Breast epithelium (tissue), 4 donors: Measurements from ENCODE around the gene RSPO1. TPM values are rescaled to one million over a fixed set of nuclear protein-coding genes. Genes with fewer than 3 reads are reported as not detected.

ENCODE experiments used
- DNase-seq, 2 donors: peaks; one replicate each; pipeline ENCODE4 v3.0.0-alpha.2; 2019; ENCODE audit warnings: low spot score in 2 of 2
- H3K27ac ChIP-seq, 2 donors: fragments of 200-600 bp; sonication (generic) in 1 of 2; one replicate each; pipeline ENCODE4 v1.5.1; 2016 to 2019; ENCODE audit warnings: mild to moderate bottlenecking in 1 of 2
- H3K27me3 ChIP-seq, 2 donors: fragments of 200-600 bp; sonication (generic) in 1 of 2; one replicate each; pipeline versions ENCODE4 v1.5.1 to v1.6.0; 2017 to 2019; ENCODE audit warnings: control low read depth in 1 of 2, mild to moderate bottlenecking in 1 of 2
- H3K36me3 ChIP-seq: fragments of 200-600 bp; one replicate; pipeline ENCODE4 v1.5.1; 2019
- H3K4me1 ChIP-seq, 2 donors: fragments of 200-600 bp; sonication (generic); one replicate each; pipeline ENCODE4 v1.5.1; 2016 to 2019; ENCODE audit warnings: control low read depth in 1 of 2
- H3K4me3 ChIP-seq, 3 donors: fragments of 200-600 bp; sonication (generic); 1 replicate in 2 of 3; 2 replicates in 1 of 3; pipeline ENCODE4 v1.5.1; 2016 to 2019; ENCODE audit warnings: mild to moderate bottlenecking in 3 of 3, moderate library complexity in 2 of 3
- H3K9me3 ChIP-seq, 2 donors: fragments of 200-600 bp; sonication (generic) in 1 of 2; one replicate each; pipeline ENCODE4 v1.5.1; 2016 to 2019; ENCODE audit warnings: control low read depth in 1 of 2
- CTCF ChIP-seq, 3 donors: fragments of 450-650 bp; IDR thresholded peaks; one replicate each; pipeline ENCODE4 v1.5.1; 2016 to 2017; ENCODE audit warnings: antibody characterized with exemption in 3 of 3, mild to moderate bottlenecking in 3 of 3, moderate library complexity in 3 of 3
- POLR2A ChIP-seq: fragments of 450-650 bp; IDR thresholded peaks from one replicate; pipeline ENCODE4 v1.6.1; 2016; ENCODE audit warnings: antibody characterized with exemption, mild to moderate bottlenecking, moderate library complexity
- POLR2AphosphoS5 ChIP-seq, 3 donors: sonication (generic); formaldehyde crosslinking; IDR thresholded peaks; one replicate each; pipeline ENCODE4 v1.6.1; 2017; ENCODE audit warnings: antibody characterized with exemption in 3 of 3
- intact Hi-C: fragments of 100-400 bp; cut with DNase I; formaldehyde crosslinking; loops from one replicate; pipeline ENCODE4 v1.15.1; 2023; ENCODE audit warnings: low total_unique reads
- total RNA-seq, 3 donors: library from RNA; depleted of rRNA; stranded (reverse); fragments of >200 nt; gene quantifications; one replicate each; pipeline ENCODE4 v1.1.0, GENCODE V29; 2016

Gene RSPO1
- total RNA-seq, 3 donors from 2014 or later = 6.9 to 13.0 (median 8.9) TPM

GRCh38 chr1:37612186-37612585 is 22.5 kb downstream of the RSPO1 start:
- TF ChIP-seq CTCF (IDR thresholded peaks at IDR 0.05) (no peak), POLR2AphosphoS5 (IDR thresholded peaks at IDR 0.05) (no peak), POLR2A (no peak)
- DNase-seq = no peak
- H3K36me3 ChIP-seq = no peaks in the 10 kb centered on the region
- intact Hi-C loops = no loop called here
- H3K27me3 ChIP-seq = peaks cover 0 to 8% of the 10 kb centered on the region in 2 donors
- no peaks in the 10 kb centered on the region for H3K4me1 ChIP-seq
- H3K4me3 ChIP-seq = no peak overlapping the region
- H3K27ac ChIP-seq = no peak overlapping the region
- H3K9me3 ChIP-seq = no peaks in the 10 kb centered on the region

DNA sequence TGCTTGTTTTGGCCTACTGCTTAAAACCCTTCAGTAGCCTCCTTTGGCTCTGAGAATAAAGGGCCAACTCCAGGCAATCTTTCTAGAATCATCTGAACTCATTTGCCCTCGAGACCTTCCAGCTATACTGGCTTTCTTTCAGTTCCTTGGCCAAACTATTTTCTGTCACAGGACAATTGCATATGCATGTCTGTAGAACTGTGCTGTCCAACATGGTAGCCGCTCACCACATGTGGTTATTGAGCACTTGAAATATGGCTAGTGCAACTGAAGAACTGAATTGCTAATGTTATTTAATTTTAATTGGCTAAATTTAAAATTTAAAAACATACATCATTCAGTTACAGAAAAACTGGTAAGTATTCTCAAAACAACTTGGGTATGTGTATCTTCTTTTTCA is 24.7 kb downstream of the RSPO1 start:
- H3K27ac ChIP-seq = no peak overlapping the region
- intact Hi-C loops = no loop called here
- no peaks in the 10 kb centered on the region for H3K4me1 ChIP-seq
- H3K27me3 ChIP-seq = no peaks in the 10 kb centered on the region
- H3K9me3 ChIP-seq = no peaks in the 10 kb centered on the region
- no peak for DNase-seq
- no peaks in the 10 kb centered on the region for H3K36me3 ChIP-seq
- no peak overlapping the region for H3K4me3 ChIP-seq
- no peak for TF ChIP-seq POLR2A
- TF ChIP-seq CTCF (IDR thresholded peaks at IDR 0.05) = no peak
- no peak for TF ChIP-seq POLR2AphosphoS5 (IDR thresholded peaks at IDR 0.05)

DNA sequence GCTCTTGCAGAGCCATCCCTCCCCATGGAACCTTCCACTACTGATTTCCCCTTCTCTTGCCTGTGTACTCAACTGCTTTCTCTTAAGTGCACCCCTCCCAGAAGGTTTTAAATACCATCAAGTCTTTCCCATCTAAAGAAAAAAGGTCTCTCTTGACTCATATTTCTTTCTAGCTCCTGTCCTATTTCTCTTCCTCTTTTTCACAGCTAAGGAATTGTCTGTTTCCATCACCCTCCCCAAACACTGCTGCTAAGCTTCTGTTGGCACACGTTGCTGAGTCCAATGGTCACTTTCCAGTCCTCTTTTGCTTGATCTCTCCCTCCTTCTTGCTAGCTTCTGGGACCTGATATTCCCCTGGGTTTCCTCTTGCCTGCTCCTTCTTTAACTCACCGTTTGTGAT is 25.7 kb downstream of the RSPO1 start:
- no peak for DNase-seq
- H3K4me1 ChIP-seq = no peaks in the 10 kb centered on the region
- TF ChIP-seq CTCF (IDR thresholded peaks at IDR 0.05) (no peak), POLR2AphosphoS5 (IDR thresholded peaks at IDR 0.05) (no peak), POLR2A (no peak)
- intact Hi-C loops = no loop called here
- no peaks in the 10 kb centered on the region for H3K36me3 ChIP-seq
- H3K9me3 ChIP-seq = no peaks in the 10 kb centered on the region
- H3K27me3 ChIP-seq = no peaks in the 10 kb centered on the region
- H3K27ac ChIP-seq = no peak overlapping the region
- H3K4me3 ChIP-seq = no peak overlapping the region

DNA sequence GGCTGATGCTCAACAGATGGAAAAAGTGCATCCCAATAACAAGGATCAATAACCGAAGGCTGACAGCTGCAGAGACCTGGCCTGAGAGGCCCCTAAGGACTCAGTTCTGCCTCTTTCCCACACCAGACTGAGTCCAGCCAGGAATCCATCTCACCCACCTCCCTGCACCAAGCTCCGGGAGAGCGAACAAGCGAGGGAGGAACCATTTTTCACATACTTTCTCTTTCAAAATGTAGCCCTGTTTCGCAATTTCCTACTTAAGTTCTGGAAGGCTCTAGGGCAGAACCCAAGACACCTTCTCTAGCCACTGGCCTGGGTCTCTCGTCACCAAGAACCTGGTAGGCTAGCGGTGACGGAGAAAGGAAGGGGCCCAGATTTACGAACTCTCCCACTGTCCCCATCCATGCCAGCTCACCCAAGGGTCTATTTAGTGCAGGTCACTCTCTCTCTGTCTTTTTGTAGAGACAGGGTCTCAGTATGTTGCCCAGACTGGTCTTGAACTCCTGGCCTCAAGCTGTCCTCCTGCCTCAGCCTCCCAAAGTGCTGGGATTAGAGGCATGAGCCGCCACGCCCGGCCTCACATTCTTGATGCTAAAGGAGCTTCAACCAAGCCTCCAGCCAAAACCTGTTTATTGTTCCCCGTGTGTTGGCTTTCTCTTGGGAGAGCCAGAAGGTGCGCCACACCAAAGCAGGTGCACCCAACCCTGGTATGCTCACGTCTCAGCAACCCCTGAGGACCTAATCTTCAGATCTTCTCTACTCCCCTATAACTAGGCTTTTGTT is 28.0 kb downstream of the RSPO1 start:
- Histone ChIP-seq H3K27me3 (no peaks in the 10 kb centered on the region), H3K9me3 (no peaks in the 10 kb centered on the region), H3K4me3 (peak overlapping the region in 1 of 3 donors; percentile 23), H3K36me3 (no peaks in the 10 kb centered on the region), H3K27ac (peak overlapping the region; percentile 67 to 69), H3K4me1 (no peaks in the 10 kb centered on the region)
- intact Hi-C loops = no loop called here
- no peak for DNase-seq
- no peak for TF ChIP-seq POLR2AphosphoS5 (IDR thresholded peaks at IDR 0.05)
- TF ChIP-seq POLR2A = no peak
- TF ChIP-seq CTCF (IDR thresholded peaks at IDR 0.05) = no peak

DNA sequence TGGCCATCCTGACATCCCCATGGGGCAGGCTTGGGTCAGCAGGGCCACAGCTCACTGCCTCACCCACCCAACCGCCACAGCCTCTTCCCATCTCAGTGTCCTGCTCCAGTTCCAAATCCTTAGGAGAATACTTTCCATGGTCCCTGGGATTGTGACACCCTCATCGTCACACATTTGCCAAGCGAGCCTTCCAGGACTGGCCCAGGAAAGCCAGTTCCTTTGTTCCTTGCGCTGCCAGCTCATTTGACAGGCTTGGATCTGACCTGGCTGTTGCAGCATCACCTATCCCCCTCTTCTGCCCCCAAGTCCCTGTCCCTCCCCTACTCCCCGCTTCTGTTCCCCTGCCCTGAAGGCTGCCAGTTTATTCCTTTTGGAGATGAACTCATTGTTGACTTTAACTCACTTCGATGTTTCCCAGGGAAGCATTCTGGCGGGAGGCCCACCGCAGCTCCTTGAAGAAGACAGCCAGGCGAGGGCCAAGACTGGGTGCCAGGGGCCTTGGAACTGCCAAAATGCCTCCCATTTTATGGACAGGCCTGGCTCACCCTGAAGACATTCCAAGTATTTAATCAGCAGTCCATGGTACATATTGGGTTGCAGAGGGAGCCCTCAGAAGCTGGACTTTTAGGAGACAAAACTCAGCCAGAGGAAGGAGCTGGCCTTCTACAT is 28.8 kb downstream of the RSPO1 start:
- Histone ChIP-seq H3K9me3 (no peaks in the 10 kb centered on the region), H3K4me3 (peak overlapping the region in 1 of 3 donors; percentile 23), H3K27ac (peak overlapping the region; percentile 67 to 69), H3K27me3 (no peaks in the 10 kb centered on the region), H3K4me1 (no peaks in the 10 kb centered on the region), H3K36me3 (no peaks in the 10 kb centered on the region)
- intact Hi-C loops = no loop called here
- peak in 1 of 2 donors; percentile 30 for DNase-seq
- no peak for TF ChIP-seq POLR2A
- no peak for TF ChIP-seq POLR2AphosphoS5 (IDR thresholded peaks at IDR 0.05)
- TF ChIP-seq CTCF (IDR thresholded peaks at IDR 0.05) = no peak
